Measurements from ENCODE around the gene PSEN1.
"Not testable (repeated sequence)": the region's sequence is repeated elsewhere in the genome, so short reads cannot be mapped to it uniquely, and the experiment has no call there.

GRCh38 chr14:73169855-73170254 is 33.5 kb downstream of the PSEN1 start:
- TF ChIP-seq POLR2AphosphoS5 (IDR thresholded peaks at IDR 0.05; ENCODE audit: low read depth, low read length); CTCF (IDR thresholded peaks at IDR 0.05); REST (IDR thresholded peaks at IDR 0.05; ENCODE audit: insufficient read depth in 1 of 2, low read depth in 2 of 2, low read length in 1 of 2); TCF7L2 (IDR thresholded peaks at IDR 0.05; ENCODE audit: low read depth, low read length): not testable (repeated sequence)

Data from Panc1 (cell line).